ENCODE data around the gene ZNF136. TPM values are rescaled to one million over a fixed set of nuclear protein-coding genes. Genes with fewer than 3 reads are reported as not detected.

The ZNF136 gene
- total and polyA plus RNA-seq, 2 of the 13 experiments (the other 11 are each of a cell fraction or from before 2014, with no cell fraction given), result 2.5 to 10.2 TPM

DNA sequence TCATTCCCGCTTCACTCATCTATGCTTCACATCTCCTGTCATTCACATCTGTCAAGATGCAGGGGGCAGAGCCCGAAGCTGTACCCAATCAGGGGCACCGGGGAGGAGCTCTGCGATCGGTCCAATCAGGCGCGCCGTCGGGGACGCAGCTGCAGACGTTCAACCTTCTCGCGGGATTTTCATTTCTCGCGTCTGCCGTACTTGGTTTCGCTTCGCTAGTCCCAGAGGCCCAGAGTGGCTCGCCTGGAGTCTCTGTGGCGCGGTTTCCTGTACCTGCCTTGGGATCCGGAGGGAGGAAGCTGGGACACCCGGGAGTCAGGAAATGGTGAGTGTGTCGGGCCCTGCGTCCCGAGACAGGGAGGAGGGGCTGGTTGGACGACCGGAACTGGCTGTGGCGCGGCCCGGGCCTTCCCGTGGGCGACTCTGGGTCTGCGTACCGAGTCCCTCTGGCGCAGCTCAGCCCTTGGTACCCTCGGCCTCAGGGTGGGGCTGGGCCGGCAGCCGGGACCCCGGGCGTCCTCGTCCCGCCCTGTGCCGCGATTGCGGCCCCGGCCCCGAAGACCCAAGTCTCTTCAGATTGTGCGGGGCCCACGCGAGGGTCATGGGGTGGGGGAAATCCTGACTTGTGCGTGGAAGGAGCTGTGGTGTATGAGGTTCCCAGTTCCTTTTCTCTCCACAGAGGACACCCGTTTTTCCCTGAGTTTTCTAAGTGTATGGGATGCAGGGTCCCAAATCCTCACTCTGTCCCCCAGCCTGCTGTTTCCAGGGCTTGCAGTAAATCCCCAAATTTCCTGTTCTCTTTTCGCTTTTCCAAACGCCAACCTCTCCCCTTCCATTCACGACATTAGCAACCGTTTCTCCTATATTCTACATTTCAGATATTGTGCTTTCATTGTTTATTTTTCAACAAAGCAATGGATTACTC is at the start of gene ZNF136 (continued):
- no peak for TF ChIP-seq CREB3 (CRISPR knock-in tag; IDR thresholded peaks at IDR 0.05)
- TF ChIP-seq, protein P1, sequence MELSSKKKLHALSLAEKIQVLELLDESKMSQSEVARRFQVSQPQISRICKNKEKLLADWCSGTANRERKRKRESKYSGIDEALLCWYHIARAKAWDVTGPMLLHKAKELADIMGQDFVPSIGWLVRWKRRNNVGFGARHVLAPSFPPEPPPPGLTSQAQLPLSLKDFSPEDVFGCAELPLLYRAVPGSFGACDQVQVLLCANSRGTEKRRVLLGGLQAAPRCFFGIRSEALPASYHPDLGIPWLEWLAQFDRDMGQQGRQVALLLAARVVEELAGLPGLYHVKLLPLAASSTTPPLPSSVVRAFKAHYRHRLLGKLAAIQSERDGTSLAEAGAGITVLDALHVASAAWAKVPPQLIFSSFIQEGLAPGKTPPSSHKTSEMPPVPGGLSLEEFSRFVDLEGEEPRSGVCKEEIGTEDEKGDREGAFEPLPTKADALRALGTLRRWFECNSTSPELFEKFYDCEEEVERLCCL (CRISPR knock-in tag; IDR thresholded peaks at IDR 0.05; ENCODE audit: borderline replicate concordance), result peak; percentile 53; the same call in 1 of the 2 replicates
- TF ChIP-seq CBX1 (IDR thresholded peaks at IDR 0.05; ENCODE audit: low read depth), result no peak
- peak; percentile 65; the same call in 1 of the 2 replicates for TF ChIP-seq ZNF768 (CRISPR knock-in tag; IDR thresholded peaks at IDR 0.05)
- TF ChIP-seq, protein P2, sequence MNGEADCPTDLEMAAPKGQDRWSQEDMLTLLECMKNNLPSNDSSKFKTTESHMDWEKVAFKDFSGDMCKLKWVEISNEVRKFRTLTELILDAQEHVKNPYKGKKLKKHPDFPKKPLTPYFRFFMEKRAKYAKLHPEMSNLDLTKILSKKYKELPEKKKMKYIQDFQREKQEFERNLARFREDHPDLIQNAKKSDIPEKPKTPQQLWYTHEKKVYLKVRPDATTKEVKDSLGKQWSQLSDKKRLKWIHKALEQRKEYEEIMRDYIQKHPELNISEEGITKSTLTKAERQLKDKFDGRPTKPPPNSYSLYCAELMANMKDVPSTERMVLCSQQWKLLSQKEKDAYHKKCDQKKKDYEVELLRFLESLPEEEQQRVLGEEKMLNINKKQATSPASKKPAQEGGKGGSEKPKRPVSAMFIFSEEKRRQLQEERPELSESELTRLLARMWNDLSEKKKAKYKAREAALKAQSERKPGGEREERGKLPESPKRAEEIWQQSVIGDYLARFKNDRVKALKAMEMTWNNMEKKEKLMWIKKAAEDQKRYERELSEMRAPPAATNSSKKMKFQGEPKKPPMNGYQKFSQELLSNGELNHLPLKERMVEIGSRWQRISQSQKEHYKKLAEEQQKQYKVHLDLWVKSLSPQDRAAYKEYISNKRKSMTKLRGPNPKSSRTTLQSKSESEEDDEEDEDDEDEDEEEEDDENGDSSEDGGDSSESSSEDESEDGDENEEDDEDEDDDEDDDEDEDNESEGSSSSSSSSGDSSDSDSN (CRISPR knock-in tag; IDR thresholded peaks at IDR 0.05), result peak; percentile 87
- TF ChIP-seq ZNF703 (CRISPR knock-in tag; IDR thresholded peaks at IDR 0.05; ENCODE audit: borderline replicate concordance), result no peak
- TF ChIP-seq RFX1 (IDR thresholded peaks at IDR 0.05), result no peak
- no peak for TF ChIP-seq ZBTB2 (CRISPR knock-in tag; IDR thresholded peaks at IDR 0.05; ENCODE audit: low read depth)
- TF ChIP-seq BORCS8-MEF2B (CRISPR knock-in tag; IDR thresholded peaks at IDR 0.05), result peak; percentile 88; the same call in 1 of the 2 replicates
- peak; percentile 16; the same call in 1 of the 2 replicates for TF ChIP-seq ATF2 (CRISPR knock-in tag; IDR thresholded peaks at IDR 0.05)
- no peak for TF ChIP-seq ZFP82 (CRISPR knock-in tag; IDR thresholded peaks at IDR 0.05; ENCODE audit: borderline replicate concordance)
- peak; percentile 86 for TF ChIP-seq PHF20 (CRISPR knock-in tag; IDR thresholded peaks at IDR 0.05)
- TF ChIP-seq CREB1 (IDR thresholded peaks at IDR 0.05), result peak; percentile 43
- TF ChIP-seq CREB1 (CRISPR knock-in tag; IDR thresholded peaks at IDR 0.05), result no peak; the same call in 1 of the 2 replicates
- peak; percentile 66 for TF ChIP-seq MED1 (CRISPR knock-in tag; IDR thresholded peaks at IDR 0.05)
- no peak for TF ChIP-seq STAT6 (CRISPR knock-in tag; IDR thresholded peaks at IDR 0.05; ENCODE audit: borderline replicate concordance)
- peak; percentile 37; the same call in 1 of the 2 replicates for TF ChIP-seq MYC (CRISPR knock-in tag; IDR thresholded peaks at IDR 0.05; ENCODE audit: borderline replicate concordance)

Measured in HepG2 (cell line).